ENCODE measurements around the gene PADI6. TPM values are rescaled to one million over a fixed set of nuclear protein-coding genes. Genes with fewer than 3 reads are reported as not detected.

Gene PADI6
- polyA plus RNA-seq, 4 donors = not detected

GRCh38 chr1:17432412-17432811 is 60.4 kb downstream of the PADI6 start:
- DNase-seq (ENCODE audit: low read depth in 4 of 4, low spot score in 2 of 4) = no peak

GRCh38 chr1:17433261-17433660 is 61.3 kb downstream of the PADI6 start:
- DNase-seq (ENCODE audit: low read depth in 4 of 4, low spot score in 2 of 4) = no peak

GRCh38 chr1:17434016-17434415 is 62.0 kb downstream of the PADI6 start:
- DNase-seq (ENCODE audit: low read depth in 4 of 4, low spot score in 2 of 4) = no peak

- no peak for DNase-seq (ENCODE audit: low read depth in 4 of 4, low spot score in 2 of 4)
Measured at GRCh38 chr1:17434601-17435000, 62.6 kb downstream of the PADI6 start.

GRCh38 chr1:17436380-17437174 is 64.6 kb downstream of the PADI6 start:
- DNase-seq (ENCODE audit: low read depth in 4 of 4, low spot score in 2 of 4) = no peak

GRCh38 chr1:17437260-17437579 is 65.2 kb downstream of the PADI6 start:
- no peak for DNase-seq (ENCODE audit: low read depth in 4 of 4, low spot score in 2 of 4)

GRCh38 chr1:17437580-17438317 is 65.8 kb downstream of the PADI6 start:
- no peak for DNase-seq (ENCODE audit: low read depth in 4 of 4, low spot score in 2 of 4)

GRCh38 chr1:17438318-17439249 is 66.6 kb downstream of the PADI6 start:
- DNase-seq (ENCODE audit: low read depth in 4 of 4, low spot score in 2 of 4) = no peak

- DNase-seq (ENCODE audit: low read depth in 4 of 4, low spot score in 2 of 4) = peak in 1 of 4 donors; percentile 46
Measured at GRCh38 chr1:17439250-17440073, 67.5 kb downstream of the PADI6 start, which contains the start of gene RCC2. Gene RCC2, minus strand, starts transcription at chr1:17439677. Its CDS starts 1,163 bp downstream, at chr1:17438514.

- DNase-seq (ENCODE audit: low read depth in 4 of 4, low spot score in 2 of 4) = no peak
Measured at GRCh38 chr1:17440074-17440826, 68.3 kb downstream of the PADI6 start.

GRCh38 chr1:17440827-17441168 is 68.8 kb downstream of the PADI6 start:
- DNase-seq (ENCODE audit: low read depth in 4 of 4, low spot score in 2 of 4) = no peak

- DNase-seq (ENCODE audit: low read depth in 4 of 4, low spot score in 2 of 4) = no peak
Measured at GRCh38 chr1:17441265-17441992, 69.4 kb downstream of the PADI6 start.

- no peak for DNase-seq (ENCODE audit: low read depth in 4 of 4, low spot score in 2 of 4)
Measured at GRCh38 chr1:17441993-17442357, 70.0 kb downstream of the PADI6 start.

GRCh38 chr1:17442841-17443240 is 70.8 kb downstream of the PADI6 start:
- no peak for DNase-seq (ENCODE audit: low read depth in 4 of 4, low spot score in 2 of 4)

GRCh38 chr1:17447501-17447992 is 75.6 kb downstream of the PADI6 start:
- DNase-seq (ENCODE audit: low read depth in 4 of 4, low spot score in 2 of 4) = no peak

Measured in left renal cortex interstitium (tissue), 4 donors.